ENCODE data around the gene CALCB.

DNA sequence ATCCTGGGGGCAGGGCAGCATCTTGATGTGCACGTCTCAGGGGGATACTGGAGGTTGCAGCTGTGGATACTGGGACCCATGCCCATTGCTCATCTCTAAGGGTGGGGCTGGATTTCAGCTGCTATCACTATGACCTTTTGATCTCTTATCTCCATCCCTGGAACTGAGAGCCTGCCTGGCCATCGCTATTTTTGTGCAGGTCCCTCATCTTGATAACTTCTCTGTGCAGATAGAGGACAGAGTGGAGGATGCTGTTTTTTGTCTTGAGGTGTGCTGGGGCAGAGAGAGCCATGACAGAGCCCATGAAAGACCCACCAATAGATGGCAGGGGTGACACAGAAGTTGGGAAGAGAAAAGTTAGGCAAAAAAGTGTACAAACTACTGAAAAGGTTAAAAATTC is 36.2 kb downstream of the CALCB start:
- TF ChIP-seq RAD21 (conservative IDR thresholded peaks at IDR 0.05) (no peak), CTCF (IDR thresholded peaks at IDR 0.05; ENCODE audit: poor library complexity, severe bottlenecking) (no peak)

Measured in neural cell (in vitro differentiated cells).